ENCODE measurements around the gene THSD8. TPM values are rescaled to one million over a fixed set of nuclear protein-coding genes. Genes with fewer than 3 reads are reported as not detected.

THSD8 gene
- total and polyA plus RNA-seq, 2 experiments from 2014 or later, result 10.8 TPM; not detected in 1

DNA sequence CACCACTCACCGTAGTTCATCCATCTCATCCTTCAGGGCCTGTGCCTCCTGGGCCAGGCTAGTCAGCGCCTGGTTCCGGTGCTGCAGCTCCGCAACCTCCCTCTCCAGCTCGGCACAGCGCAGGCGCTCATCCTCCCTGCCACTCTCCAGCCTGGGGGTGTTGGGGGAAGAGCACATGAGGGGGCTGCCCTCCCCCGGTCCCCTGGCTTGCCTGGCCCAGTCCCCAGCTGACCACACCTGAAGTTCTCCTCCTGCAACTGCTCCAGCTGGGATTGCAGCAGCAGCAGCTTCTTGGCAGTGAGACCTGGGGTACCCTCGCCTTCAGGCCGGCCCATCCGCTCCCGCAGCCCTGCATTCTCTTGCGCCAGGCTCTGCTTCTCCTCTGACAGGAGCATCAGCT lies 30.9 kb upstream of the THSD8 start:
- no peaks in the 10 kb centered on the region for H3K36me3 ChIP-seq (ENCODE audit: low read depth)
- no peak overlapping the region for H3K9ac ChIP-seq
- H3K9me3 ChIP-seq (ENCODE audit: low read depth), result no peaks in the 10 kb centered on the region
- no peak for DNase-seq
- H3K9me2 ChIP-seq (ENCODE audit: insufficient read depth), result no peaks in the 10 kb centered on the region
- no peak overlapping the region for H2AFZ ChIP-seq
- no peaks in the 10 kb centered on the region for H4K20me1 ChIP-seq (ENCODE audit: insufficient read depth)
- no peaks in the 10 kb centered on the region for H3K27me3 ChIP-seq (replicated peaks; ENCODE audit: insufficient read depth)
- H3K4me3 ChIP-seq, result no peak overlapping the region
- H3F3A ChIP-seq (ENCODE audit: insufficient read depth), result peaks cover 14% of the 10 kb centered on the region; the same call in 1 of the 2 replicates
- H3K27ac ChIP-seq, result no peak overlapping the region
- no peaks in the 10 kb centered on the region for H3K79me2 ChIP-seq (ENCODE audit: insufficient read depth)
- H3K4me2 ChIP-seq (ENCODE audit: unreplicated experiment), result no peak overlapping the region
- WGBS, 2 experiments (ENCODE audit: low coverage in 1 of 2, low lambda C conversion rate in 2 of 2, missing lambda C conversion rate in 2 of 2), result 95 to 97% methylated on average over 12 to 13 of the region's 13 CpGs
- TF ChIP-seq EZH2phosphoT487 (IDR thresholded peaks at IDR 0.05; ENCODE audit: insufficient read depth, low read depth) (no peak), EZH2 (IDR thresholded peaks at IDR 0.05; ENCODE audit: insufficient read depth, poor library complexity, severe bottlenecking) (no peak)
- peaks cover 6% of the 10 kb centered on the region; the same call in 1 of the 2 replicates for H3K4me1 ChIP-seq (ENCODE audit: insufficient read depth)
- in situ Hi-C loops (cut with MboI), result no loop called here

DNA sequence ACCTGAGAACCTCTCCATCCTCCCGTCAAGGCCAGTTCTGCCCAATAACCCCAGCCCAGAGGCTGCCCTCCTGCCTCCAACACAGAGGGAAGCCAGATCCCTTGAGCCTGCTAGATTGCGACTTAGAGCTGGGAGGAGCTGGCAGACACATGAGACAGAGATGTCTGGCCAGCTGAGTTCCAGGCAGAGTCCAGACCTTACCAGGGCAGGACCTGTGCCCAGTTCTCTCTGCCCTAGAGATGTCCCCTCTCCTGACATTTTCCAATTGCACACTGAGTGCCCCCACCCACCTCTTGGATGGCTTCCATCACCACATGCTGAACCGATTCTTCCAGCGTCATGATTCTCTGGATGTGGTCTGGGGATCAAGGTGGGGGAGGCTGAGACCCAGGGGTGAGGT lies 29.5 kb upstream of the THSD8 start:
- Histone ChIP-seq H3K9ac (no peak overlapping the region), H3K9me2 (ENCODE audit: insufficient read depth) (no peaks in the 10 kb centered on the region), H3K27ac (no peak overlapping the region), H3K79me2 (ENCODE audit: insufficient read depth) (no peaks in the 10 kb centered on the region), H4K20me1 (ENCODE audit: insufficient read depth) (no peaks in the 10 kb centered on the region), H3K4me3 (no peak overlapping the region), H3F3A (ENCODE audit: insufficient read depth) (peaks cover 14% of the 10 kb centered on the region; the same call in 1 of the 2 replicates), H3K9me3 (ENCODE audit: low read depth) (no peaks in the 10 kb centered on the region), H3K4me2 (ENCODE audit: unreplicated experiment) (no peak overlapping the region), H3K36me3 (ENCODE audit: low read depth) (no peaks in the 10 kb centered on the region), H2AFZ (no peak overlapping the region), H3K27me3 (replicated peaks; ENCODE audit: insufficient read depth) (no peaks in the 10 kb centered on the region), H3K4me1 (ENCODE audit: insufficient read depth) (peaks cover 6% of the 10 kb centered on the region; the same call in 1 of the 2 replicates)
- in situ Hi-C loops (cut with MboI), result no loop called here
- DNase-seq, result no peak
- no peak for TF ChIP-seq EZH2phosphoT487 (IDR thresholded peaks at IDR 0.05; ENCODE audit: insufficient read depth, low read depth)
- 32% methylated on average over 4 of the region's 4 CpGs for WGBS, 2 experiments (ENCODE audit: low coverage in 1 of 2, low lambda C conversion rate in 2 of 2, missing lambda C conversion rate in 2 of 2)

DNA sequence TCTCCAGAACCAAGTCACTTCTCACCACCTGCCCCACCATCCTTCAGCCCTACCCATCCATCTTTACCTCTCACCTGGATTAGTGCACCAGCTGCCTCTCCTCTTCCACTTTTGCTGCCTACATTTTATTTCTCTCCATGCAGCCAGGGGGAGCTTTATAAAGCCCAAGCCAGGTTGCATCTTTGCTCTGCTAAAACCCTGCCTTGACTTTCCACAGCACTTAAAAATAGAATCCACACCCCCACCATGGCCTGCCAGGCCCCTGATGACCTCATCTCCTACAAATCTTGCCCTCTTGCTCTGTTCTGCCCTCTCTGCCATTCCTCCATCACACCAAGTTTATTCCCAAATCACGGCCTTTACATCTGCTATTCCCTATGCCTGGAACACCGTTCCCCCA lies 28.3 kb upstream of the THSD8 start:
- no peaks in the 10 kb centered on the region for H3K9me3 ChIP-seq (ENCODE audit: low read depth)
- peaks cover 6% of the 10 kb centered on the region; the same call in 1 of the 2 replicates for H3K4me1 ChIP-seq (ENCODE audit: insufficient read depth)
- peak; percentile 65 for DNase-seq
- in situ Hi-C loops (cut with MboI), result no loop called here
- no peak overlapping the region for H3K4me2 ChIP-seq (ENCODE audit: unreplicated experiment)
- H3K9ac ChIP-seq, result no peak overlapping the region
- no peaks in the 10 kb centered on the region for H3K79me2 ChIP-seq (ENCODE audit: insufficient read depth)
- H4K20me1 ChIP-seq (ENCODE audit: insufficient read depth), result no peaks in the 10 kb centered on the region
- 75 to 88% methylated on average over 2 of the region's 2 CpGs for WGBS, 2 experiments (ENCODE audit: low coverage in 1 of 2, low lambda C conversion rate in 2 of 2, missing lambda C conversion rate in 2 of 2)
- no peaks in the 10 kb centered on the region for H3K9me2 ChIP-seq (ENCODE audit: insufficient read depth)
- H3F3A ChIP-seq (ENCODE audit: insufficient read depth), result peaks cover 17% of the 10 kb centered on the region; the same call in 1 of the 2 replicates
- no peak overlapping the region for H3K4me3 ChIP-seq
- H3K27me3 ChIP-seq (replicated peaks; ENCODE audit: insufficient read depth), result no peaks in the 10 kb centered on the region
- H3K27ac ChIP-seq, result no peak overlapping the region
- no peak overlapping the region for H2AFZ ChIP-seq
- TF ChIP-seq EZH2phosphoT487 (IDR thresholded peaks at IDR 0.05; ENCODE audit: insufficient read depth, low read depth), result no peak
- no peak for TF ChIP-seq EZH2 (IDR thresholded peaks at IDR 0.05; ENCODE audit: insufficient read depth, poor library complexity, severe bottlenecking)
- no peaks in the 10 kb centered on the region for H3K36me3 ChIP-seq (ENCODE audit: low read depth)

DNA sequence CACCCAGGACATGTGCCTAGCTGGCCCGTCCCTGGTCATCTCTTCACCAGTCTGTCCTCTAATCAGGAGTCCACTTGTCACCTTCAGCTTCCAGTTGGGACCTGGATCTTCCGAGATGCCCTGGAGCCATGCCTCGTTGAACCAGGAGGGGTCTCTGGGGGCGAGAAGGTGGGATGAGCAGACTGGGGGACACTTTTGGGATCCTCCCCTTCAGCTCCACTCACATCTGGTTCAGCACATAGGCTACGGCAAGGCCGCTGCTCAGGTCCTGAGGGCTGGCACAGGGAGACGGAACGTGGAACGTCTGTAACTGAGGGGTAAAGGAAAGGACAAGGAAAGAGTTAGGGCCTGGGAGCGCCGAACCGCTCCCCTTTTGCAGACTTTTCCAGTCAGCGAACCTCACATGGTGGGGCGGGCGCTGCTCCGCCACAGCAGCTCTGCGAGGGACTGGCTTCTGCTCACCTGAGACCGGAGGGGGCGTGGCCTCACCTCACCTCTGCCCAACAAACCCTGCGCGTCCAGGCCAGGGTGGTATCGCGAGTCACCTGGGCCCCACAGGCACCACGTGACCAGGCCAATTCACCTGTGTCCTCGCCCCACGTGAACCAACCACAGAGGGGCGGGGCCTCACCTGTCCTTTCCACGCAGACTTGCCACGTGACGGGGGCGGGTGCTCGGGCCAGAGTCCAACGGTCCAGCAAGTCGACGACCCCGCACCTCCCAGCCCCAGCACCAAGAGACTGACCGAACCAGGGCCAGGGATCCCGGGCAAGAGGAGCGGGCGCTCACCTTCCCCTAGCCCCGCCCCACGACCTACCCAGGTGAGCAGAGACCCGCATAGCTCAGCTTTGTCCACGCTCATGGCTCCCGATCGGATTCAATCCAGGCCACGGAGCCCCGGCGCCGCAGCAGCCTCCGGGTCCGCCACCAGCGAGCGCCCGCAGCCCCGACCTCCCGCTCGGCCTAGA lies 27.0 kb upstream of the THSD8 start, which contains the start of gene HOOK2:
Gene HOOK2, minus strand, starts transcription at position 965 of the 968 bp plus-strand sequence. Its CDS starts 103 bp downstream, at position 862.
- DNase-seq, result no peak
- H3K4me3 ChIP-seq, result peak within 1 kb of the TSS; percentile 78
- in situ Hi-C loops (cut with MboI), result no loop called here
- H3K36me3 ChIP-seq (ENCODE audit: low read depth), result no peaks in the 10 kb centered on the region
- no peak for TF ChIP-seq EZH2 (IDR thresholded peaks at IDR 0.05; ENCODE audit: insufficient read depth, poor library complexity, severe bottlenecking)
- TF ChIP-seq EZH2phosphoT487 (IDR thresholded peaks at IDR 0.05; ENCODE audit: insufficient read depth, low read depth), result no peak
- no peaks in the 10 kb centered on the region for H3K9me2 ChIP-seq (ENCODE audit: insufficient read depth)
- H3K27me3 ChIP-seq (replicated peaks; ENCODE audit: insufficient read depth), result no peaks in the 10 kb centered on the region
- H3K79me2 ChIP-seq (ENCODE audit: insufficient read depth), result no peaks in the 10 kb centered on the region
- no peaks in the 10 kb centered on the region for H3K9me3 ChIP-seq (ENCODE audit: low read depth)
- peak within 1 kb of the TSS; percentile 79 for H3K9ac ChIP-seq
- peak within 1 kb of the TSS; percentile 71 for H3K4me2 ChIP-seq (ENCODE audit: unreplicated experiment)
- H2AFZ ChIP-seq, result peak within 1 kb of the TSS; percentile 84
- no peaks in the 10 kb centered on the region for H4K20me1 ChIP-seq (ENCODE audit: insufficient read depth)
- peaks cover 17% of the 10 kb centered on the region for H3K4me1 ChIP-seq (ENCODE audit: insufficient read depth)
- H3K27ac ChIP-seq, result peak within 1 kb of the TSS; percentile 47
- H3F3A ChIP-seq (ENCODE audit: insufficient read depth), result peaks cover 30% of the 10 kb centered on the region
- WGBS, 2 experiments (ENCODE audit: low coverage in 1 of 2, low lambda C conversion rate in 2 of 2, missing lambda C conversion rate in 2 of 2), result 20 to 21% methylated on average over 47 to 48 of the region's 58 CpGs

Measured in GM23248 (cell line).